HepG2 (cell line): Measurements from ENCODE around the gene ANKRD39. TPM values are rescaled to one million over a fixed set of nuclear protein-coding genes. Genes with fewer than 3 reads are reported as not detected.

Experiments used
- DNMT3B ChIP-seq: conservative IDR thresholded peaks from 2 replicates; pipeline ENCODE4 v1.6.1; 2016; ENCODE audit warnings: missing biosample characterization, control low read depth
- FOXJ3 ChIP-seq: sonication (generic); formaldehyde crosslinking; IDR thresholded peaks from 2 replicates; pipeline ENCODE4 v1.4.0; 2020; ENCODE audit warnings: missing genetic modification reagents, mild to moderate bottlenecking, borderline replicate concordance
- HNRNPLL ChIP-seq: fragments of 200-400 bp; formaldehyde crosslinking; IDR thresholded peaks from 2 replicates; pipeline ENCODE4 v1.6.1; 2017; ENCODE audit warnings: mild to moderate bottlenecking, low read depth, low read length; ENCODE audit not compliant: poor library complexity, severe bottlenecking
- KMT2B ChIP-seq: IDR thresholded peaks from 2 replicates; pipeline ENCODE4 v1.6.1; 2016; ENCODE audit warnings: missing genetic modification reagents, missing compliant biosample characterization
- POLR2A ChIP-seq, 2 experiments: IDR thresholded peaks; 2 replicates each; pipeline ENCODE4 v1.6.1; 2011; ENCODE audit warnings: low read depth in 2 of 2, low read length in 2 of 2, mild to moderate bottlenecking in 1 of 2, moderate library complexity in 1 of 2; ENCODE audit not compliant: insufficient read depth in 1 of 2
- RBAK ChIP-seq: sonication (generic); formaldehyde crosslinking; IDR thresholded peaks from 2 replicates; pipeline ENCODE4 v1.5.1; 2020; ENCODE audit warnings: mild to moderate bottlenecking, missing genetic modification reagents
- TEAD2 ChIP-seq: sonication (generic); formaldehyde crosslinking; IDR thresholded peaks from 2 replicates; pipeline ENCODE4 v1.9.0; 2021; ENCODE audit warnings: missing genetic modification reagents
- ZNF354B ChIP-seq: sonication (generic); formaldehyde crosslinking; IDR thresholded peaks from 2 replicates; pipeline ENCODE4 v1.8.0; 2022; ENCODE audit warnings: mild to moderate bottlenecking, missing genetic modification reagents
- ZNF460 ChIP-seq: sonication (generic); formaldehyde crosslinking; IDR thresholded peaks from 2 replicates; pipeline ENCODE4 v1.5.1; 2020; ENCODE audit warnings: missing genetic modification reagents, mild to moderate bottlenecking, borderline replicate concordance
- polyA plus RNA-seq, 8 experiments: library from polyadenylated mRNA; depleted of rRNA in 3 of 8; stranded (reverse) in 7 of 8; unstranded in 1 of 8; fragments of >200 nt; fragmentation: Illumina TruSeq in 4 of 8; extraction: Trizol in 4 of 8; gene quantifications; 2 replicates each; pipeline versions ENCODE4 v1.2.1 to v1.2.3, GENCODE V29; 2011 to 2016; ENCODE audit warnings: low read depth in 4 of 8, missing spikeins in 1 of 8, mixed read lengths in 1 of 8; ENCODE audit not compliant: insufficient read depth in 1 of 8
- total RNA-seq, 5 experiments: library from RNA; depleted of rRNA; stranded (reverse); fragments of >200 nt; fragmentation: Illumina TruSeq; extraction: Trizol; gene quantifications; 2 replicates each; pipeline ENCODE4 v1.2.3, GENCODE V29; 2016; ENCODE audit warnings: low read depth in 1 of 5
- TF ChIP-seq, protein P1 (sequence below): IDR thresholded peaks from 2 replicates; pipeline ENCODE4 v1.6.1; 2018; ENCODE audit warnings: missing genetic modification reagents, mild to moderate bottlenecking, missing compliant biosample characterization
- TF ChIP-seq, protein P2 (sequence below): sonication (generic); formaldehyde crosslinking; conservative IDR thresholded peaks from 2 replicates; pipeline ENCODE4 v1.5.0; 2020; ENCODE audit warnings: missing genetic modification reagents
- TF ChIP-seq, protein P3 (sequence below): sonication (generic); formaldehyde crosslinking; conservative IDR thresholded peaks from 2 replicates; pipeline ENCODE4 v1.8.0; 2022; ENCODE audit warnings: mild to moderate bottlenecking, moderate library complexity, missing genetic modification reagents
- TF ChIP-seq, protein P4 (sequence below): sonication (generic); formaldehyde crosslinking; IDR thresholded peaks from 2 replicates; pipeline ENCODE4 v1.8.0; 2022; ENCODE audit warnings: mild to moderate bottlenecking, missing genetic modification reagents
- TF ChIP-seq, protein P5 (sequence below): sonication (generic); formaldehyde crosslinking; IDR thresholded peaks from 2 replicates; pipeline ENCODE4 v1.8.0; 2022; ENCODE audit warnings: low read depth, missing genetic modification reagents

ANKRD39 gene
- total and polyA plus RNA-seq, 2 of the 13 experiments (the other 11 are each of a cell fraction or from before 2014, with no cell fraction given) = 23.2 to 24.8 TPM

DNA sequence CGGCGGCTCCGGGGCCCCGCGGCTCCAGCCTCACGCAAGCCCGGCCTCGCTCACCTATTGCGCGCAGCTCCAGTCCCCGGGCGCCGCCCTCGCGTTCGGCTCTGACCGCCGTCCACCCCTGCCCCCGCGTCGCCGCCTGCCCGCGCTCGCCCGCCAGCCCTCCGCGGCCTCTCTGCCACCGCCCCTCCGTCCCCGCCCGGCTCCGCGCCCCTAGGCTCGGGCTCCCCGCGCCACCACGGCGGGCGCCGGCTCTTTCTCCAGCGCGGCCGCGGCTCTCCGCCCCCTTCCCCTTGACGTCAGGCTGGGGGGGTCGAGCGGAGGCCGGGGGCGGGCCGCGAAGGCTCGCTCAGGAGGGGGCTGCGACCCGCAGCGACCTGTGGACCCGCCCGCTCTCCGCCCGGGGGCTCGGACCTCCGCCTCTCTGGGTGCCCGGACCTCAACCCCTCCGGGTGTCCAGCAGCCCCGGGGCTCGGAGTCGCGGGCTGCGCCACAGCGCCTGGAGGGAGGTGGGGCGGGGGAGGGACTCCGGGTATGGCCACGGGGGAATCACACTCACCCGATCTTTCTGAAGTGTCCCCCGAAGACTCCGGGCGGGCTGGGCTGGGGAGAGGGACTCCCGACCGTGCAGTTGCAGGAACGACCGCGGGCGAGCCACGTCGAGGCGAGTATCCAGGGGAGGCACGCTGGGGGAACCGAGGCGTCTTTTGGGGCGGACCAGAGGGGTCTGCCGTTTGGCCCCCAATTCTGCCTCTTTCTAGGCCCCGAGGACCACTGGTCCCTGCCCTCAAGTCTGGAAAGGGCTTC, 12.2 kb upstream of the ANKRD39 start, which contains the start of gene SEMA4C (continued):
- TF ChIP-seq, protein P1, sequence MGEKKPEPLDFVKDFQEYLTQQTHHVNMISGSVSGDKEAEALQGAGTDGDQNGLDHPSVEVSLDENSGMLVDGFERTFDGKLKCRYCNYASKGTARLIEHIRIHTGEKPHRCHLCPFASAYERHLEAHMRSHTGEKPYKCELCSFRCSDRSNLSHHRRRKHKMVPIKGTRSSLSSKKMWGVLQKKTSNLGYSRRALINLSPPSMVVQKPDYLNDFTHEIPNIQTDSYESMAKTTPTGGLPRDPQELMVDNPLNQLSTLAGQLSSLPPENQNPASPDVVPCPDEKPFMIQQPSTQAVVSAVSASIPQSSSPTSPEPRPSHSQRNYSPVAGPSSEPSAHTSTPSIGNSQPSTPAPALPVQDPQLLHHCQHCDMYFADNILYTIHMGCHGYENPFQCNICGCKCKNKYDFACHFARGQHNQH = no peak
- TF ChIP-seq ZNF354B (no peak), KMT2B (peak; percentile 23; the same call in 1 of the 2 replicates), HNRNPLL (peak; percentile 15), FOXJ3 (CRISPR knock-in tag) (no peak), DNMT3B (CRISPR knock-in tag) (no peak), ZNF460 (CRISPR knock-in tag) (no peak), RBAK (no peak), TEAD2 (CRISPR knock-in tag) (no peak), POLR2A (IDR thresholded peaks at IDR 0.05; ENCODE audit: insufficient read depth in 1 of 2, low read depth in 2 of 2, low read length in 2 of 2) (no peak)
- TF ChIP-seq, protein P2, sequence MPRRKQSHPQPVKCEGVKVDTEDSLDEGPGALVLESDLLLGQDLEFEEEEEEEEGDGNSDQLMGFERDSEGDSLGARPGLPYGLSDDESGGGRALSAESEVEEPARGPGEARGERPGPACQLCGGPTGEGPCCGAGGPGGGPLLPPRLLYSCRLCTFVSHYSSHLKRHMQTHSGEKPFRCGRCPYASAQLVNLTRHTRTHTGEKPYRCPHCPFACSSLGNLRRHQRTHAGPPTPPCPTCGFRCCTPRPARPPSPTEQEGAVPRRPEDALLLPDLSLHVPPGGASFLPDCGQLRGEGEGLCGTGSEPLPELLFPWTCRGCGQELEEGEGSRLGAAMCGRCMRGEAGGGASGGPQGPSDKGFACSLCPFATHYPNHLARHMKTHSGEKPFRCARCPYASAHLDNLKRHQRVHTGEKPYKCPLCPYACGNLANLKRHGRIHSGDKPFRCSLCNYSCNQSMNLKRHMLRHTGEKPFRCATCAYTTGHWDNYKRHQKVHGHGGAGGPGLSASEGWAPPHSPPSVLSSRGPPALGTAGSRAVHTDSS (CRISPR knock-in tag) = 0 out of 2 replicates have a peak, but pooled peaks have one; percentile 61
- TF ChIP-seq, protein P3, sequence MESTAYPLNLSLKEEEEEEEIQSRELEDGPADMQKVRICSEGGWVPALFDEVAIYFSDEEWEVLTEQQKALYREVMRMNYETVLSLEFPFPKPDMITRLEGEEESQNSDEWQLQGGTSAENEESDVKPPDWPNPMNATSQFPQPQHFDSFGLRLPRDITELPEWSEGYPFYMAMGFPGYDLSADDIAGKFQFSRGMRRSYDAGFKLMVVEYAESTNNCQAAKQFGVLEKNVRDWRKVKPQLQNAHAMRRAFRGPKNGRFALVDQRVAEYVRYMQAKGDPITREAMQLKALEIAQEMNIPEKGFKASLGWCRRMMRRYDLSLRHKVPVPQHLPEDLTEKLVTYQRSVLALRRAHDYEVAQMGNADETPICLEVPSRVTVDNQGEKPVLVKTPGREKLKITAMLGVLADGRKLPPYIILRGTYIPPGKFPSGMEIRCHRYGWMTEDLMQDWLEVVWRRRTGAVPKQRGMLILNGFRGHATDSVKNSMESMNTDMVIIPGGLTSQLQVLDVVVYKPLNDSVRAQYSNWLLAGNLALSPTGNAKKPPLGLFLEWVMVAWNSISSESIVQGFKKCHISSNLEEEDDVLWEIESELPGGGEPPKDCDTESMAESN (CRISPR knock-in tag) = no peak
- TF ChIP-seq, protein P4, sequence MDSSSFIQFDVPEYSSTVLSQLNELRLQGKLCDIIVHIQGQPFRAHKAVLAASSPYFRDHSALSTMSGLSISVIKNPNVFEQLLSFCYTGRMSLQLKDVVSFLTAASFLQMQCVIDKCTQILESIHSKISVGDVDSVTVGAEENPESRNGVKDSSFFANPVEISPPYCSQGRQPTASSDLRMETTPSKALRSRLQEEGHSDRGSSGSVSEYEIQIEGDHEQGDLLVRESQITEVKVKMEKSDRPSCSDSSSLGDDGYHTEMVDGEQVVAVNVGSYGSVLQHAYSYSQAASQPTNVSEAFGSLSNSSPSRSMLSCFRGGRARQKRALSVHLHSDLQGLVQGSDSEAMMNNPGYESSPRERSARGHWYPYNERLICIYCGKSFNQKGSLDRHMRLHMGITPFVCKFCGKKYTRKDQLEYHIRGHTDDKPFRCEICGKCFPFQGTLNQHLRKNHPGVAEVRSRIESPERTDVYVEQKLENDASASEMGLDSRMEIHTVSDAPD = no peak
- TF ChIP-seq, protein P5, sequence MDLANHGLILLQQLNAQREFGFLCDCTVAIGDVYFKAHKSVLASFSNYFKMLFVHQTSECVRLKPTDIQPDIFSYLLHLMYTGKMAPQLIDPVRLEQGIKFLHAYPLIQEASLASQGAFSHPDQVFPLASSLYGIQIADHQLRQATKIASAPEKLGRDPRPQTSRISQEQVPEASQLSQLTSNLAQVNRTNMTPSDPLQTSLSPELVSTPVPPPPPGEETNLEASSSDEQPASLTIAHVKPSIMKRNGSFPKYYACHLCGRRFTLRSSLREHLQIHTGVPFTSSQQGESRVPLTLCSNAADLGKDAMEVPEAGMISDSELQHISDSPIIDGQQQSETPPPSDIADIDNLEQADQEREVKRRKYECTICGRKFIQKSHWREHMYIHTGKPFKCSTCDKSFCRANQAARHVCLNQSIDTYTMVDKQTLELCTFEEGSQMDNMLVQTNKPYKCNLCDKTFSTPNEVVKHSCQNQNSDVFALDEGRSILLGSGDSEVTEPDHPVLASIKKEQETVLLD = no peak; the same call in 1 of the 2 replicates
